GM21515 (cell line): Measurements from ENCODE around the gene IGFBP3.
"Not testable (repeated sequence)": the region's sequence is repeated elsewhere in the genome, so short reads cannot be mapped to it uniquely, and the experiment has no call there.

Source experiments
- ATAC-seq: cut with Tn5 transposase; IDR thresholded peaks from one replicate; pipeline ENCODE4 v1.9.1; 2021; ENCODE audit not compliant: unreplicated experiment

Gene IGFBP3

GRCh38 chr7:45920502-45921380 lies at the start of gene IGFBP3:
TSS of gene IGFBP3 (minus strand) at chr7:45921272. CDS start at chr7:45921140, 132 bp downstream.
- ATAC-seq: no peak

- ATAC-seq: no peak
Observed at GRCh38 chr7:45970454-45970853, 49.4 kb upstream of the IGFBP3 start.

- ATAC-seq: no peak
Observed at GRCh38 chr7:45969940-45970339, 48.9 kb upstream of the IGFBP3 start.

- ATAC-seq: no peak
Observed at GRCh38 chr7:45968856-45969541, 47.9 kb upstream of the IGFBP3 start.

- ATAC-seq: no peak
Observed at GRCh38 chr7:45968312-45968711, 47.2 kb upstream of the IGFBP3 start.

GRCh38 chr7:45967591-45968157 lies 46.6 kb upstream of the IGFBP3 start:
- no peak for ATAC-seq

GRCh38 chr7:45962861-45963260 lies 41.8 kb upstream of the IGFBP3 start:
- no peak for ATAC-seq

GRCh38 chr7:45957721-45958120 lies 36.6 kb upstream of the IGFBP3 start:
- no peak for ATAC-seq

GRCh38 chr7:45955286-45955685 lies 34.2 kb upstream of the IGFBP3 start:
- no peak for ATAC-seq

GRCh38 chr7:45953055-45953454 lies 32.0 kb upstream of the IGFBP3 start:
- not testable (repeated sequence) for ATAC-seq

GRCh38 chr7:45944058-45944457 lies 23.0 kb upstream of the IGFBP3 start:
- no peak for ATAC-seq

- no peak for ATAC-seq
Observed at GRCh38 chr7:45940939-45941338, 19.9 kb upstream of the IGFBP3 start.

GRCh38 chr7:45940237-45940781 lies 19.2 kb upstream of the IGFBP3 start:
- ATAC-seq: not testable (repeated sequence)

GRCh38 chr7:45939574-45939973 lies 18.5 kb upstream of the IGFBP3 start:
- no peak for ATAC-seq

GRCh38 chr7:45938626-45939302 lies 17.7 kb upstream of the IGFBP3 start:
- no peak for ATAC-seq

GRCh38 chr7:45937862-45938261 lies 16.8 kb upstream of the IGFBP3 start:
- no peak for ATAC-seq

- no peak for ATAC-seq
Observed at GRCh38 chr7:45937301-45937700, 16.2 kb upstream of the IGFBP3 start.

GRCh38 chr7:45930967-45931366 lies 9.9 kb upstream of the IGFBP3 start:
- no peak for ATAC-seq

GRCh38 chr7:45927721-45928120 lies 6.6 kb upstream of the IGFBP3 start:
- ATAC-seq: no peak

- no peak for ATAC-seq
Observed at GRCh38 chr7:45924283-45924682, 3.2 kb upstream of the IGFBP3 start.

- ATAC-seq: no peak
Observed at GRCh38 chr7:45923818-45924217, 2.7 kb upstream of the IGFBP3 start.
